Measurements from ENCODE around the gene BACE2.

Gene BACE2

GRCh38 chr21:41321908-41322495, 154.0 kb downstream of the BACE2 start:
- DNase-seq (ENCODE audit: low read depth in 2 of 2): no peak

GRCh38 chr21:41322496-41323382, 154.8 kb downstream of the BACE2 start:
- DNase-seq (ENCODE audit: low read depth in 2 of 2): no peak

GRCh38 chr21:41325138-41325912, 157.4 kb downstream of the BACE2 start:
- DNase-seq (ENCODE audit: low read depth in 2 of 2): no peak

- DNase-seq (ENCODE audit: low read depth in 2 of 2): no peak
Observed at GRCh38 chr21:41326414-41327080, 158.6 kb downstream of the BACE2 start.

- DNase-seq (ENCODE audit: low read depth in 2 of 2): no peak
Observed at GRCh38 chr21:41327753-41328152, 159.8 kb downstream of the BACE2 start.

GRCh38 chr21:41328660-41329607, 161.0 kb downstream of the BACE2 start:
- no peak for DNase-seq (ENCODE audit: low read depth in 2 of 2)
